Keratinocyte (primary cell): ENCODE data around the gene ZNF346. TPM values are rescaled to one million over a fixed set of nuclear protein-coding genes. Genes with fewer than 3 reads are reported as not detected.

Experiments used
- DNase-seq: peaks from one replicate; pipeline ENCODE4 v3.0.0-alpha.2; 2011; ENCODE audit warnings: low read depth, missing footprints, low spot score
- FAIRE-seq: peaks from 2 replicates; lab custom pipeline; 2011; peaks lifted over from hg19 to GRCh38; lab: Jason Lieb, UNC
- H2AFZ ChIP-seq: 2 replicates; pipeline ENCODE4 v1.6.0; 2012; ENCODE audit warnings: low read length, control low read depth, inconsistent platforms; ENCODE audit not compliant: control insufficient read depth
- H3K27ac ChIP-seq: 2 replicates; pipeline ENCODE4 v1.5.1; 2011; ENCODE audit warnings: low read length; ENCODE audit not compliant: control insufficient read depth, insufficient read depth
- H3K27me3 ChIP-seq: 3 replicates; pipeline ENCODE4 v1.6.0; 2011; ENCODE audit warnings: low read length; ENCODE audit not compliant: control insufficient read depth, insufficient read depth; ENCODE audit errors: extremely low read depth
- H3K36me3 ChIP-seq, 2 experiments: 2 replicates in 1 of 2; 3 replicates in 1 of 2; pipeline ENCODE4 v1.5.1; 2011; ENCODE audit warnings: low read length in 2 of 2, mild to moderate bottlenecking in 1 of 2; ENCODE audit not compliant: control insufficient read depth in 2 of 2, insufficient read depth in 2 of 2; ENCODE audit errors: extremely low read depth in 1 of 2
- H3K4me1 ChIP-seq: 3 replicates; pipeline ENCODE4 v1.5.1; 2011; ENCODE audit warnings: low read length; ENCODE audit not compliant: control insufficient read depth, insufficient read depth; ENCODE audit errors: extremely low read depth
- H3K4me2 ChIP-seq: 3 replicates; pipeline ENCODE4 v1.6.0; 2011; ENCODE audit warnings: low read depth, low read length; ENCODE audit not compliant: control insufficient read depth, insufficient read depth; ENCODE audit errors: extremely low read depth
- H3K4me3 ChIP-seq, 3 experiments: fragments of 200-600 bp in 1 of 3; sonication (generic) in 1 of 3; 2 replicates in 2 of 3; 3 replicates in 1 of 3; pipeline ENCODE4 v1.5.1; 2011 to 2016; ENCODE audit warnings: low read length in 3 of 3, mild to moderate bottlenecking in 3 of 3, control low read depth in 2 of 3, inconsistent platforms in 1 of 3, low read depth in 1 of 3, mixed read lengths in 1 of 3, mixed run types in 1 of 3, moderate library complexity in 1 of 3; ENCODE audit not compliant: control insufficient read depth in 2 of 3, insufficient read depth in 2 of 3; ENCODE audit errors: extremely low read depth in 1 of 3
- H3K79me2 ChIP-seq: 2 replicates; pipeline ENCODE4 v1.6.0; 2012; ENCODE audit warnings: low read length; ENCODE audit not compliant: control insufficient read depth, insufficient read depth
- H3K9ac ChIP-seq: 3 replicates; pipeline ENCODE4 v1.6.0; 2011; ENCODE audit warnings: low read length; ENCODE audit not compliant: control insufficient read depth, insufficient read depth; ENCODE audit errors: extremely low read depth
- H3K9me1 ChIP-seq: 3 replicates; pipeline ENCODE4 v1.6.0; 2011; ENCODE audit warnings: low read length; ENCODE audit not compliant: control insufficient read depth, insufficient read depth; ENCODE audit errors: extremely low read depth
- H3K9me3 ChIP-seq: 2 replicates; pipeline ENCODE4 v1.5.1; 2012; ENCODE audit warnings: low read depth, low read length; ENCODE audit not compliant: control insufficient read depth
- H4K20me1 ChIP-seq: 3 replicates; pipeline ENCODE4 v1.6.0; 2011; ENCODE audit warnings: low read length; ENCODE audit not compliant: control insufficient read depth, insufficient read depth; ENCODE audit errors: extremely low read depth
- CTCF ChIP-seq, 3 experiments: IDR thresholded peaks in 1 of 3; conservative IDR thresholded peaks in 1 of 3; optimal IDR thresholded peaks in 1 of 3; 2 replicates in 2 of 3; 3 replicates in 1 of 3; pipeline versions ENCODE3 to v1.5.1; 2011; ENCODE audit warnings: low read length in 3 of 3, mild to moderate bottlenecking in 3 of 3, moderate library complexity in 2 of 3, control low read depth in 1 of 3, inconsistent platforms in 1 of 3; ENCODE audit not compliant: insufficient read depth in 2 of 3; ENCODE audit errors: extremely low read depth in 1 of 3
- EZH2 ChIP-seq: IDR thresholded peaks from one replicate; pipeline ENCODE4 v1.6.1; 2012; ENCODE audit warnings: inconsistent platforms, mild to moderate bottlenecking, low read length, moderate library complexity
- dilution Hi-C: fragments of 300-500 bp; cut with MboI; formaldehyde crosslinking; loops from one replicate; pipeline ENCODE4 v1.7.0; 2020; ENCODE audit warnings: low sequenced_read_pairs; ENCODE audit not compliant: extremely low pct_ligation_motif_present
- polyA plus RNA-seq, 5 experiments: library from polyadenylated mRNA; depleted of rRNA in 3 of 5; stranded (reverse) in 3 of 5; stranded (forward) in 1 of 5; unstranded in 1 of 5; fragments of >200 nt; gene quantifications; 1 replicate in 1 of 5; 2 replicates in 3 of 5; 3 replicates in 1 of 5; pipeline versions ENCODE4 v1.2.1 to v1.2.3, GENCODE V29; 2011 to 2012; ENCODE audit warnings: missing spikeins in 2 of 5, low read depth in 1 of 5, low replicate concordance in 1 of 5

ZNF346 gene
- polyA plus RNA-seq, 1 donor (not counting 4 experiments of a cell fraction or from before 2014, with no cell fraction given) = 9.5 TPM

DNA sequence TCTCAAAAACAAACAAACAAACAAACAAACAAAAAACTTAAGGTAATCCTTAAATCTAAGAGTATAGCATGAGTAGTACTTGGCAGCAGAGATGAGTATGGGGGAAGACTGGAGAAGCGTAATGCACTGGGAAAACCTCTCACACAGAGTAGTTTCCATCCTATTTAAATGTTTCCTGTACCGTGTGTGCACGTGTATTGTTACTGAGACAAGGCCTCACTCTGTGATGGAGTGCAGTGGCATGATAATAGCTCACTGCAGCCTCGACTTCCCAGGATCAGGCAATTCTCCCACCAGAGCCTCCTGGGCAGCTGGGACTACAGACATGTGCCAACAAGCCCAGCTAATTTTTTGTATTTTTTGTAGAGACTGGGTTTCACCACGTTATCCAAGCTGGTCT lies 18.8 kb upstream of the ZNF346 start:
- TF ChIP-seq EZH2 (no peak), CTCF (optimal IDR thresholded peaks at IDR 0.05 in 1 of 3, IDR thresholded peaks at IDR 0.05 in 1 of 3, conservative IDR thresholded peaks at IDR 0.05 in 1 of 3; ENCODE audit: extremely low read depth in 1 of 3, insufficient read depth in 2 of 3, low read length in 3 of 3) (no peak)
- dilution Hi-C loops = no loop called here
- H3K9ac ChIP-seq = no peak overlapping the region
- H3K4me2 ChIP-seq = peak overlapping the region; percentile 30
- H3K4me3 ChIP-seq = peak overlapping the region in 1 of 3 experiments; percentile 0
- H3K4me1 ChIP-seq = peaks cover 22% of the 10 kb centered on the region
- no peak for DNase-seq
- peaks cover 78% of the 10 kb centered on the region for H3K79me2 ChIP-seq
- H3K9me1 ChIP-seq = no peaks in the 10 kb centered on the region
- H2AFZ ChIP-seq = no peak overlapping the region
- no peak for FAIRE-seq
- H3K9me3 ChIP-seq = no peaks in the 10 kb centered on the region
- no peak overlapping the region for H3K27ac ChIP-seq
- no peaks in the 10 kb centered on the region for H3K36me3 ChIP-seq
- H3K27me3 ChIP-seq = no peaks in the 10 kb centered on the region
- H4K20me1 ChIP-seq = peaks cover 23% of the 10 kb centered on the region

DNA sequence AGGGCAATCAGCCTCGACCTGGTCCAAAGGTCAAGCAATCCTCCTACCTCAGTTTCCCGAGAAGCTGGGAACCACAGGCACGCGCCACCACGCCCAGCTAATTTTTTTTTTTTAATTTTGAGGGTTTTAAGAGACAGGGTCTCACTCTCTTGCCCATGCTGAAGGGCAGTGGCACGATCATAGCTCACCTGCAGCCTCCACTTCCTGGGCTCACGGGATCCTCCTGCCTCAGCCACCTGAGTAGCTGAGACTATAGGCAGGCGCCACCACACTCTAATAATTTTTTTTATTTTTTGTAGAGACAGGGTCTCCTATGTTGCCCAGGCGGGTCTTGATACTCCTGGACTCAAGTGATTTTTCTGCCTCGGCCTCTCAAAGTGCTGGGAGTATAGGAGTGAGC lies 17.5 kb upstream of the ZNF346 start:
- dilution Hi-C loops = no loop called here
- Histone ChIP-seq H3K9me3 (no peaks in the 10 kb centered on the region), H3K4me2 (peak overlapping the region; percentile 95), H3K79me2 (peaks cover 65% of the 10 kb centered on the region), H3K36me3 (no peaks in the 10 kb centered on the region), H2AFZ (no peak overlapping the region), H3K9me1 (no peaks in the 10 kb centered on the region), H3K9ac (peak overlapping the region; percentile 82), H3K4me1 (peaks cover 22% of the 10 kb centered on the region), H4K20me1 (peaks cover 20% of the 10 kb centered on the region), H3K27ac (no peak overlapping the region), H3K27me3 (no peaks in the 10 kb centered on the region), H3K4me3 (peak overlapping the region; percentile 70 to 78 (median 78))
- FAIRE-seq (no peak), DNase-seq (no peak)
- no peak for TF ChIP-seq CTCF (optimal IDR thresholded peaks at IDR 0.05 in 1 of 3, IDR thresholded peaks at IDR 0.05 in 1 of 3, conservative IDR thresholded peaks at IDR 0.05 in 1 of 3; ENCODE audit: extremely low read depth in 1 of 3, insufficient read depth in 2 of 3, low read length in 3 of 3)
- no peak for TF ChIP-seq EZH2
